GM19452 (cell line): ENCODE data around the gene SLC39A10.
"Not testable (repeated sequence)": the region's sequence is repeated elsewhere in the genome, so short reads cannot be mapped to it uniquely, and the experiment has no call there.

Experiments used
- ATAC-seq: cut with Tn5 transposase; IDR thresholded peaks from one replicate; pipeline ENCODE4 v1.9.1; 2021; ENCODE audit not compliant: unreplicated experiment

SLC39A10 gene

GRCh38 chr2:195645413-195645812 lies 11.6 kb upstream of the SLC39A10 start:
- no peak for ATAC-seq

GRCh38 chr2:195646424-195646823 lies 10.6 kb upstream of the SLC39A10 start:
- ATAC-seq: no peak

- ATAC-seq: no peak
Observed at GRCh38 chr2:195647302-195647701, 9.7 kb upstream of the SLC39A10 start.

GRCh38 chr2:195648370-195648769 lies 8.7 kb upstream of the SLC39A10 start:
- ATAC-seq: not testable (repeated sequence)

DNA sequence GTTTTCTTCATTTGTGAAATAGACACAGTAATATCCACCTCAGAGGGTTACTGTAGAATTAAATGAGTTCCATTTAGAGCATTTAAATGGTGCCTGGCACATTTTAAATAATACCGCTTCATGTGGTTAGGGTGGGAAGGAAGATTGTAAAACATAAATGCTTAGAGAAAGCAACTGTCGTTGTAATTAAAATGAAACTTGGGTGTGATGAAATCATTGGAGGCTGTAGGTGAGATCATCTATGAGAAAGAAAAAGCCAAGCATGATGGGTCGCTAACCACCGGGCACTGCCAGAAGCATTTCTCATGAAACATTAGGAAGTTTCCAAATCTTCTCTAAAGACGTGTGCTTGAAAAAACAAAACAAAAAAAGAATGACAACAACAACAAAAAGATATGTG lies 8.2 kb upstream of the SLC39A10 start:
- no peak for ATAC-seq

GRCh38 chr2:195649629-195650190 lies 7.3 kb upstream of the SLC39A10 start:
- ATAC-seq: peak; percentile 24

GRCh38 chr2:195651046-195651445 lies 6.0 kb upstream of the SLC39A10 start:
- no peak for ATAC-seq

DNA sequence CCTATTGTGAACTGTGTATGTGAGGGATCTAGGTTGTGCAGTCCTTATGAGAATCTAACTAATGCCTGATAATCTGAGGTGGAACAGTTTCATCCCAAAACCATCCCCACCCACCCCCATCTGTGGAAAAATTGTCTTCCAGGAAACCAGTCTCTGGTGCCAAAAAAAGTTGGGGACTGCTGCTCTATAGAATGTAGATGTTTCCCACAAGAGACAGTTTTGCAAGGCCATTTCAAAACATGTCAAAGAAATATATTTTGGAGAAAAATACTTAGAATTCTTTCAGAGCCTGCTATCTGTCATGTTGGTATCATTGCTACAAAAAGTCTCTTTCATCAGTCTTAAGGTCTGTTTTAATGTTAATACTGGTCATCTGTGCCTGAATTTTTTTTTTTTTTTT lies 4.1 kb upstream of the SLC39A10 start:
- no peak for ATAC-seq

- ATAC-seq: no peak
Observed at GRCh38 chr2:195656161-195656858, 716 bp upstream of the SLC39A10 start.

GRCh38 chr2:195657634-195658540 lies 861 bp downstream of the SLC39A10 start:
- peak; percentile 28 for ATAC-seq

DNA sequence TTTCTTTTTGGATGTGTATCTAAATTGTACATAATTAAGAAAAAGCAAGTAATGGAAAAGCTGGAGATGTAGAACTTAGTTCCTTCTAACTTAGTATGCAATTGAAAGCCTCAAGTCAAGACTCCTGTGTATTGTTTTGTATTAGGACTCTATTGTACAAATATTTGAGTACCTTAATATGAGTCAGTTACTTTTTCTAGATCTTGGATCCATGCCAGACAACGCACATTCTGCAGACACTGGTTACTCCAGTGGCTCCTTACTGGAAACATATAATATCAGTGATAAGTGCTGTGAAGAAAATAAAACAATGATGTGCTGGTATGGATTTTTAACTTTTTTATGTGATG lies 1.5 kb downstream of the SLC39A10 start:
- no peak for ATAC-seq

- ATAC-seq: no peak
Observed at GRCh38 chr2:195659114-195659513, 2.1 kb downstream of the SLC39A10 start.

DNA sequence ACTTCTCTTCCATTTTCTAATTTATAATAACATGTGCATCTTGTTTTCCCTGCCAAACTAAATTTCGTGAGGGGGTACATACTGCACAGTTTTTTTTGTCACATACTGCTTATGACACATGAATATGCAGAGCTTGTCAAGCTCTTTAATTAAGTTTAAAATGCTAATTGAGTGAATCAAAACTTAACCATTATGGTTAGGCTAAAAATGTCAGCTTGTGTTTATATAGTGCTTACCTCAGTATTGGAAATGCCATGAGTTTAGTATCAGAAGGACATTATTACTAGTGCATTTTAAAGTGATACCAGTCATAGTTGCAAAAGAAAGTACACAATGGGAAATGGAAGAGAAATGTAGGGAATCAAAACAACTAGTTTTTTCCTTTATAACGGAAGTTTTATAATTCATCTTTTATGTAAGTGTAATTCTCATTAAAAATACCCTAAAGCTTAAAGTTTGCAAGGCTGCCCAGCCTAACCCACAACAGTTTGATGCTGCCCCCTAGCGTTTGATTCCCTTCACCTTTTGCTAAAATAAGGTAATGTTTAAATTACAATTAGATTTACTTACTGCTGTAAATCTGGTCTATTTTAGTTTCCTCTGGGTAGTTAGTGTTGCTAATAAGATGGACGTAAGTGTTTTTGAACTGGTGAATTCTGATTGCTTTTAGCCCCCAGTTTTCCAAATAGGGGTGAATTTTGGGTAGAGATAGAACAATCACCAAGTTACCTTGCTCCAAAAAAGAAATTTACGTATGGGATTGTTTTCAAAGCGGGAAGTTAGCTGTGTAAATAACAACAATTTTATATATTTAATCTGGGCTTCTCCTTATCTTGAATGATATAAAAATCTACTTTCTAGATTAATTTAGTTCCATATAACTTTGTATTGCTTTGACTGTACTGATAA lies 3.2 kb downstream of the SLC39A10 start:
- no peak for ATAC-seq

GRCh38 chr2:195662138-195662537 lies 5.1 kb downstream of the SLC39A10 start:
- ATAC-seq: no peak

GRCh38 chr2:195663007-195663406 lies 6.0 kb downstream of the SLC39A10 start:
- ATAC-seq: no peak

- ATAC-seq: no peak
Observed at GRCh38 chr2:195664528-195664927, 7.5 kb downstream of the SLC39A10 start.

DNA sequence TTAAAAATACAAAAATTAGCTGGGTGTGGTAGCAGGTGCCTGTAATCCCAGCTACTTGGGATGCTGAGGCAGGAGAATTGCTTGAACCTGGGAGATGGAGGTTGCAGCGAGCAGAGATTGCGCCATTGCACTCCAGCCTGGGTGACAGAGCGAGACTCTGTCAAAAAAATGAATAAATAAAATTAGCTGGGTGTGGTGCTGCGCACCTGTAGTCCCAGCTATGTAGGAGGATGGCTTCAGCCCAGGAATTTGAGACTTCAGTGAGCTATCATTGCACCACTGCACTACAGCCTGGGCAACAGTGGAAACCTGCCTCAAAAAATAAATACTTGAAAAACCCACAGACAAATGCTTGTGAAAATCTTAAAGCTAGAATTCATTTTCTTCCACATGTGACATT lies 8.1 kb downstream of the SLC39A10 start:
- ATAC-seq: not testable (repeated sequence)

GRCh38 chr2:195666113-195666712 lies 9.2 kb downstream of the SLC39A10 start:
- ATAC-seq: no peak

- no peak for ATAC-seq
Observed at GRCh38 chr2:195667974-195668373, 10.9 kb downstream of the SLC39A10 start.

- no peak for ATAC-seq
Observed at GRCh38 chr2:195670191-195670590, 13.2 kb downstream of the SLC39A10 start.

DNA sequence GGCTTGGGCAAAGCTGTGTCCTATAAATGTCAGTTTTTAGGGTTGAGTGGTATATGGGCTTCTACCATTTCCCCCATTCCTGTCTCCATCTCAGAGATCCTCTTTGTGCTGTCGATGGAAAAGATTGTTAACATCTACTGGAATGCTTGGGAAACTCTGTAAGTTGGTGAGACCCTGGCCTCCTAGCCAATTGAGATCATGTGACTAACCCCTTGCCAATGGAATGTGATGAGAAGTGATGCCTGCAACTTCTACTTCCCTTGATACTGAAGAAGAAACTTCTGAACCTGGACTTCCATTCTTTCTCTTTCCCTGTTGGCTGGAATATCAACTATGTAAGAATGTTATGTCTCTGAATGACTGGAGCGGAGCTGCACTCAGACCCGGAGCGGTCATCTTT lies 14.5 kb downstream of the SLC39A10 start:
- ATAC-seq: no peak
